Hepatic stellate cell (primary cell): Measurements from ENCODE around the gene GTPBP8.

Experiments
- DNase-seq: peaks from one replicate; pipeline ENCODE4 v3.0.0; 2011; ENCODE audit warnings: low spot score

Gene GTPBP8

GRCh38 chr3:112990672-112991602 is at the start of gene GTPBP8:
Gene GTPBP8 (plus strand): TSS chr3:112990984. CDS start chr3:112991000, 16 bp downstream.
- DNase-seq = peak; percentile 81

- DNase-seq = no peak
These were observed 42.4 kb upstream of the GTPBP8 start for GRCh38 chr3:112948346-112948838.

DNA sequence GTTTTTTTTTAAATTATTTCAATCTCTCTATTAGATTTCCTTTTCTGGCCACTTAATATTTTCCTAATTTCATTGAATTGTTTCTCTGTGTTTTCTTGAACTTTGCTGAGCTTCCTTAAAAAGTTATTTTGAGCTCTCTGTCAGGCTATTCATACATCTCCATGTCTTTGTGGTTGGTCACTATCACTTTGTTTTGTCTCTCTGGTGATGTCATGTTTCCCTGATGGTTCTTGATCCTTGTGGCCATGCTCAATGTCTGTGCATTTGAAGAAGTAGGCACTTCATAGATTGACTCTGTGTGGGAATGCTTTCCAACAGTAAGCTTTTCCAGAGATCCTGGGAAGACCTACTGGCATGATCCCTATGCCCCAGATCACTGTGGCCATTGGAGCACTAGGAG is 34.4 kb upstream of the GTPBP8 start:
- DNase-seq = no peak

DNA sequence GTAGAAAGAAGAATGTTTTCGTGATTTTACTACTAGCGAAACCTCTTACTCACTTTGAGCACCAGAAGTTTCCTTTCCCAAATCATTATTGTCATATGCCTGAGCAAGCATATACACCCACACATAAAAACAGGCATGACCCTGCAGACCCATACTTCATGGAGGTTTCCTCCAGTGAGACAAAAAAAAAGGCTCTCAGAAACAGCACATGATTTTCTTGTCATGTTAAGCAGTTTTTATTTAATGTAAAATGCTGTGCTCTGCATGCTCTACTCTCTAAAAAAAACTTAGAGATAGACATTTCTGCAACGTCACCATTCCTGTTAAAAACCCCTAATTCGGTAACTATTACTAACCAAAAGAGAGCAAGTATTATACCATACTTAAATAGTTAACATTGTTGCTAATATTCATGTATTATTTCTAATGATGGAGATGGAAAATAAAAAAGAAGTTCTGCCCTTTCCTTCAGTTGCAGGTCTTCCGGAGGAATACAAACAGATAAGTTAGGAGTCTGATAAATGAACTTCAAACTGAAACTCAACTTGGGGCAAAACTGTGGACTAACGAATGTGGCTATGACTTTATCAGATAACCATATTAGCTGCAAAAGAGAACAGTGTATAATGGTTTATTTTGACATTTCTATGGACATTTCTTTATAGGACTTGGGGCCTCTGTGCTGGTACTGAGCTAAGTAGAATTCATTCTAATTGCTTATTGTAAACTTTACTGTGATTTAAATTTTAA is 31.8 kb upstream of the GTPBP8 start:
- no peak for DNase-seq

DNA sequence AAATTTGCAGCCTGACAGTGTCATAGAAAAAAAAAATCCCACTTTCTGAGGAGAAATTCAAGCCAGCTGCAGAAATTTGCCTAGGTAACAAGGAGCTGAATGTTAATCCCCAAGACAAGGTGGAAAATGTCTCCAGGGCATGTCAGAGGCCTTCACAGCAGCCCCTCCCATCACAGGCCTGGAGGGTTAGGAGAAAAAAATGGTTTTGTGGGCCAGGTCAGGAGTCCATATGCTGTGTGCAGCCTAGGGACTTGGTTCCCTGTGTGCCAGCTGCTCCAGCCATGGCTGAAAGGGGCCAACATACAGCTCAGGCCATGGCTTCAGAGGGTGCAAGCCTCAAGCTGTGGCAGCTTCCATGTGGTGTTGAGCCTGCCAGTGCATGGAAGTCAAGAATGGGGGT is 27.1 kb upstream of the GTPBP8 start:
- no peak for DNase-seq

DNA sequence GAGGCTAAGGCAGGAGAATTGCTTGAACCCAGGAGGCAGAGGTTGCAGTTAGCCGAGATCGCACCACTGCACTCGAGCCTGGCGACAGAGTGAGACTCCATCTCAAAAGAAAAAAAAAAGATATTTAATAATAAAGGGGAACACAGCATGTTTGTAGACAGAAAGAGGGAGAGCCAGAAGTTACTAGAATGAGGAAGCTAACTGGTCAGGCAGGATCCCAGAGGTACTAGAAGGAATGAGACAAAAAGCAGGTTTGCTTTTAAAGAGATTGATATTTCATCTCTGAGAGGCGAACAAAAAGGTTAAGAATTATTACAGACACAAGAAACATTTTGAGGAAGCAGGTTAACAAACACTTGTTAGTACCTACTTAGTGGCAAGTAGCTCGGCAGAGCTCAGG is 25.1 kb upstream of the GTPBP8 start:
- DNase-seq = no peak

GRCh38 chr3:112966633-112967032 is 24.2 kb upstream of the GTPBP8 start:
- no peak for DNase-seq

- DNase-seq = no peak
These were observed 23.4 kb upstream of the GTPBP8 start for GRCh38 chr3:112967425-112967824.

DNA sequence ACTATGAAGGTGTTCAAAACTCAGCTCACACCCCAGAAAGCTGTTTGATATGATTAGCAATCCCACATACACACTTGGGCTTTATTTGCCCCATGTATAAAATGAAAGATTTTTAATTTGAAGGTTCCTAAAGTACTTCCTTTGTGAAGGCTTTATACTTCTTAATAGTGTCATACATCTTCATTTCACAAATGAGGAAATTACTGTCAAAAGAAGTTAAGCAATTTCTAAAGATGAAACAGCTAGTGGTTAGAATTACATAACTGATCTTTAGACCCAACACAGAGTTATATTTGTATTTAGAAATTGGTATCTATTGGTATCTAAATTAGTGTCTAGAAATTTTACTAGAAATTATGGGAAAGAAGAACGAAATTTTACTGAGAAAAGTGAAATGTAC is 23.0 kb upstream of the GTPBP8 start:
- no peak for DNase-seq

- DNase-seq = no peak
These were observed 18.6 kb upstream of the GTPBP8 start for GRCh38 chr3:112972158-112972557.

- DNase-seq = no peak
These were observed 17.2 kb upstream of the GTPBP8 start for GRCh38 chr3:112973325-112974177.

DNA sequence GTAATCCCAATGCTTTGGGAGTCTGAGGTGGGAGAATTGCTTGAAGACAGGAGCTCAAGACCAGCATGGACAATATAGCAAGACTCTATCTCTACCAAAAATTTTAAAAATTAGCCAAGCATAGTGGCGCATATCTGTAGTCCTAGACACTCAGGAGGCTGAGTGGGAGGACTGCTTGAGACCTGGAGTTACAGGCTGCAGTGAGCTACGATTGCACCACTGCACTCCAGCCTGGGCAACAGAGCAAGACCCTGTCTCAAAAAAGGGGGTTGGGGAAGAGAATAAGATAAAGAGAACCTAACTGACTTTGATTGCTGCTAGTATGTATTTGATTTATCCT is 16.6 kb upstream of the GTPBP8 start:
- DNase-seq = no peak

DNA sequence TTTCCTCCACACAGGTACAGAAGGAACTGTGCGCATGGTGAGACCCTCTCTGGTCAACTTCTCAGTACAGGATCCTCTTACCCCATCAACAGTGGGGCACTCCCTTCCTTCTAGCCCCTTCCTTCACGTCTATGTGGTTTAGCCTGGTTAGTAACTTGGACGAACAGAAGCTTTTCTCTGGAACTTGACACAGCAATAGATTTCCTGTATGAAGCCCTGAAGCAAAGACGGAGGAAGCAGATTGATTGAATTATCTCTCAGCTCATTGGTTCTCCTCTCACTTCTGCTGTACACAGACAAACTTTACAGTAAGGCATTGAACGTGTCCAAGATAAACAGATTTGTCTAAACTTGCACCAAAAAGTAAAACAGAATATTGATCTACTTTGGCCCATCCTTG is 15.9 kb upstream of the GTPBP8 start, which contains the start of gene CD200R1:
Gene CD200R1 (minus strand): TSS at position 210 of the 400 bp plus-strand sequence. CDS start 246 bp downstream, outside the sequence.
- DNase-seq = no peak

DNA sequence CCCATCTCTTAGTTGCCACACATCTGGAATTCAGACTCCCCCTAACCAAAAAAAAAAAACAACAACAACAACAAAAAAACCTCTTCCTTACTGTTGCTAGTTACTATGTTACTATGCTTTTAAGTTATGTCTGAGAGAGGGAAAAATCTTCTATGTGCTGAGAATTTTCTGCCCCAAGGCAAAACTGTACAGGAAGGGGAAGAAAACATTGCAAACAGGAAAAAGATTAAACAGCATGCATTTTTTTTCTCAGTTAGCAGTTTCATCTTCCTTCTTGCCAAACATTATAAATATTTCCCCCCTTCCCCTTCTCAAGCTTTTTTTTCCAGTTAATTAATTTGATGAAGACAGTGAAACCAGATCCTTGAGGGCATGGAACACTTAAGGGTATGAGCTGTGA is 14.8 kb upstream of the GTPBP8 start:
- DNase-seq = no peak

GRCh38 chr3:112976953-112977352 is 13.8 kb upstream of the GTPBP8 start:
- DNase-seq = no peak

- DNase-seq = no peak
These were observed 11.4 kb upstream of the GTPBP8 start for GRCh38 chr3:112979244-112979832.

DNA sequence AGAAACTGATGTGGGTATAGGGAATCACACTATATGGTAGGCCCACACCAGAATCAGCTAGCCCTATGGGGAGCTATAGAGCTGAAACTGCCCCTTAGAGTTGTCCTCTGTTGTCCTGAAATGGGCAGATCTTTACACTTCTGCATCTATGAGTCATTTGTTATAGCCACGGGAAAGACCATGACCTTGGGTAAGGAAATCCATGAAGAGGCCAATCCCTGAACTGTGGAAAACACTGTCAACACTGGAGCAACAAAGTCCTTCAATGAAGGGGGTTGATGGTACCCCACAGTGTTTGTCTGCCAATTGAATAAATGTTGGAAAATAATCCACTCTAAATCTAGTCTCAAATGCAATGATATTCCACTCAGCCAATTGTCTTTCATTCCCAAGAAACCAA is 10.7 kb upstream of the GTPBP8 start:
- DNase-seq = no peak

- no peak for DNase-seq
These were observed 8.1 kb upstream of the GTPBP8 start for GRCh38 chr3:112982710-112983109.

GRCh38 chr3:112984485-112984884 is 6.3 kb upstream of the GTPBP8 start:
- no peak for DNase-seq

DNA sequence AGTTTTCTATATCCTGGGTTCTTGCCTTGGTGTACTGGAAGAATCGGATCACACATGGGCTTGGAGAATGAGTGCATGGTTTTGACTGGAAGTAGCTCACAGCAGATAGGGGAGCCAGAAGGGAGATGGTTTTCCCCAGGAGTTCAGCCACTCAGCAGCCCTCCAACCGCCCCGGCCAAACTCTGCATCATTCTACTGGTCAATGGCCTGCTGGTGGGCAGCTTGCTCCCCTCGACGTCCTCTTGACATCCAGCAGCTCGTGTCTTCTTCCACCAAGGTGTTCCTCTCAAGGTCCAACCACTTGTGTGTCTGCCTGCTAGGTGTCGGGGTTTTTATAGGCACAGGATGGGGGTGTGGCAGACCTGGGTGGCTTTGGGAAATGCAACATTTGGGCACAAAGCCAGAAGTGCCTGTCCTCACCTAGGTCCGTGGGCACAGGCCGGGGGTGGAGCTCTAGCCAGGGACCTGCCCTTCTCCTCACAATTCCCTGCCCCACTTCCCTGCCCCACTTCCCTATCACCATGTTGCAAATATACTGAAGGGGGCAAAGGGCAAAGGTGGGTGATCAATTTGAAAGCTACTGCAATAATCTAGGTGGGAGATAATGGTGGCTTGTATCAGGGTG is 3.0 kb upstream of the GTPBP8 start:
- no peak for DNase-seq

DNA sequence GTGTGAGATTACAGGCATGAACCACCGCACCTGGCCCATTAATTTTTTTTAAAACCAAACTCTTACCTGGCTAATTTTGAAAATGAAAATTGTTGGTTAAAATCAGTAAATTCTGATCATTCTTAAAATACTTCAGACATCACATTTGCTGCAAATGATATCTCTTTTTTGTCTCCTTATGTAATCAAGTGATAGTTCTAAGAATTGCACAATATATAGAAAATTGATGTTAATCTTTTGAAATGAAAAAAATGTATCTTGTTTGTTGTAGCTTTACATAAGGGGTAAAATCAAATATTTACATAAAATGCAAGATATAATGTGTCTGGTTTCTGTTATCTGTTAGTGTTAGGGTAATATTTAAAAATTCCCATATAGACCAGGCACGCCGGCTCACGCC is 5.0 kb downstream of the GTPBP8 start:
- DNase-seq = no peak
